ES-I3 (cell line): ENCODE results near the gene CA14.
"Not testable (repeated sequence)": the region's sequence is repeated elsewhere in the genome, so short reads cannot be mapped to it uniquely, and the experiment has no call there.

ENCODE experiments used
- H3K36me3 ChIP-seq: 2 replicates; pipeline ENCODE4 v1.6.1; 2013; ENCODE audit warnings: mild to moderate bottlenecking, low read length, control low read depth, moderate library complexity; ENCODE audit not compliant: insufficient read depth
- H3K4me1 ChIP-seq: 2 replicates; pipeline ENCODE4 v1.6.1; 2013; ENCODE audit warnings: mild to moderate bottlenecking, control low read depth, low read length; ENCODE audit not compliant: insufficient read depth
- H3K9ac ChIP-seq: 2 replicates; pipeline ENCODE4 v1.6.1; 2013; ENCODE audit warnings: low read depth, mild to moderate bottlenecking, low read length, moderate library complexity
- H3K9me3 ChIP-seq: 2 replicates; pipeline ENCODE4 v1.6.1; 2013; ENCODE audit warnings: mild to moderate bottlenecking, low read length, moderate library complexity; ENCODE audit not compliant: control insufficient read depth, insufficient read depth

CA14 gene

DNA sequence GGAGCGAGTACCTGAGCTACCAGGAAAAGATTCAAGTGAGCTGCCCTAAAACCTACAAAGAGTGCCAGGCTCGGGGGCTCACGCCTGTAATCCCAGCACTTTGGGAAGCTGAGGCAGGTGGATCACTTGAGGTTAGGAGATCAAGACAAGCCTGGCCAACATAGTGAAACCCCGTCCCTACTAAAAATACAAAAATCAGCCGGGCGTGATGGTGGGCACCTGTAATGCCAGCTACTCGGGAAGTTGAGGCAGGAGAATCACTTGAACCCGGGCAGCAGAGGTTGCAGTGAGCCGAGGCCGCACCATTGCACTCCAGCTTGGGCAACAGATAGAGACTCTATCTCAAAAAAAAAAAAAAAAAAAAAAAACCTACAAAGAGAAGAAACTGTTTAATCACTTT lies 24.7 kb upstream of the CA14 start:
- H3K4me1 ChIP-seq = peaks cover 10% of the 10 kb centered on the region
- H3K9ac ChIP-seq, H3K36me3 ChIP-seq, H3K9me3 ChIP-seq: not testable (repeated sequence)

DNA sequence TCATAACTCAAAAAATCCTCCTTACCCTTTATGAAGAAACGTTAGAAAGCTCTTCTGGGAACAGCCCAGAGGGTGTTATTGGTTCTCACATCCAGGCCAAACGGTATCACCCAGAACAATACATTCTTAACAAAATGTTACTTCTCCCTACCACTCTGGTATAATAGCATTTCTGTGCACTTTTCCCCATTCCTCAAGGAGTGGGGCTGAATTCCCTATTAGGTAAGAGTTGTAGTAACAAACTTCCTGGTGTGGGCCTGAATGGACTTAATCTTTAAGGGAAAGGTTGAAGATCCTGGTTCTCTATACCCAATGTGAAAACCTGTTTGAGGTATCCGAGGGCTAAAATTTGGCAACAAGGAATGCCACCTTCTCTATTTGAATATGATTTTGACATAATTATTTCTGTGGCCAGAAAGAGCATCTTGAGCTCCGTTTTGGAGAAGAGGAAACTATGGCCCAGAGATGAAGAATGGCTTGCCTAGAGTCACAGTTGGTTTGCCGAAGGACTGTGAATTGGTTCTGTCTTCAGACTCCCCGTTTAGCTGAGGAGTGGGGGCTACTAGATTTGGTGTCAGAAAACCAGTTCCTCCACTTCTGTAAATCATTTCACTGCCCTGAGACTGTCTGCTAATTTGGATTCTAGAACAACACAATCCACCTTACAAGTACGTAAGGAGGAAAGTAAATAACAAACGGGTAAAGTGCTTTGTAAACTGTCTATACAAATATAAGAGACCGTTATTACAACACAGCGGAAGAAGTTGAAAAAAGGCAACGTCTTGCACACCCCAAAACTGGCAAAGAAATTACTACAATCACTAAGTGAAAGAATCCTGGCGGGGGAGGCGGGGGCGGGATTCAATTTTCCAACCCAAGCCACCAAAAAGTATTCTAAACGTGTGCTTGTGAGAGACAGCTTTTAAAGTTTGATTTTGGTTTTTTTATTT lies 23.9 kb upstream of the CA14 start:
- H3K36me3 ChIP-seq = peaks cover 5% of the 10 kb centered on the region; the same call in 1 of the 2 replicates
- H3K4me1 ChIP-seq = peaks cover 10% of the 10 kb centered on the region
- peak overlapping the region; percentile 96 for H3K9ac ChIP-seq
- no peaks in the 10 kb centered on the region for H3K9me3 ChIP-seq

DNA sequence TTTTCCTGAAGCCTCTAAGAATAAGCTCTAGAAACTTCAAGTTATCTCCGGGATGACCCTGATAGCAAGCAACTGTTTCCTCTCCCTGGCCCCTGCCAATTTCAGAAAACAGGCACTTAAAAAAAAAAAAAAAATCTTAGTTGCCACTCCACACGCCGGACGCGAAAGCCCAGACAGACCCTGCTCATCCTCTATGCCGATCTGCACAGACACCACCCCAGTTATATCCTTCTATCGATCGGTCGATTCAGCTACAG lies 23.3 kb upstream of the CA14 start:
- H3K9ac ChIP-seq = peak overlapping the region; percentile 96
- H3K9me3 ChIP-seq = no peaks in the 10 kb centered on the region
- H3K4me1 ChIP-seq = peaks cover 10% of the 10 kb centered on the region
- H3K36me3 ChIP-seq = peaks cover 5% of the 10 kb centered on the region; the same call in 1 of the 2 replicates

DNA sequence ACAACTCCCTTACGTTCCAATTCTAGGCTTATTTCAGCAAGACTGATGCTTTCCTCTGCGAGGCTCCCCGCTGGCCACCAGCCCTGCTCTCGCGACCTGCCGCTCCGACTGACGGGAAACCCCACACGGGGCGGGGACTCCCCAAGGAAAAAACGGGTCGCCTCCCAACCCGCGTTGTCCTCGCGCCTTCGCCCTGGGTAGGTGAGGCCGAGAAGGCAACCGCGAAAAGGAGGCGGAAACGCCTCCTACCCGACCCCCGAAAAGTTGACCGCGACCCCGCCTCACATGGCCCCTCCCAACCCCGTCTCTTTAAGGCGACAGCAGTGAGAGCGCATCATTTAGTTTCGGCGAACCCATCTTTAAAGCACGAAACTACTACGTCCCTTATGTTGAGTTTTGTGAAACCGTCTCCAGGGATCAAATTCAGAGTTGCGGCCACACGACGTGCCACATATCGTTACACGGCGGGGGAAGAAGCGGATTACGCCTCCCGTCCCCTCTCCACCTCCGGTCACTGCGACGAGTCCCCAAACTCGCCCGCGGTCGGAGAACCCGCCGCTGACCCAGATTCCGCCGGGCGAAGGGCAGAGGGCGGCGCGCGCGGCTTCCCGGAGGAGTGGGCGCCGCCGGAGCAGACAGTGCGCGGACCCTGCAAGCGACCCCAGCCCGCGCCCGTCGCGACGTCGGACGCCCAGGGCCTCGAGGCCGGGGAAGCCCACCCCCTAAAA lies 22.8 kb upstream of the CA14 start:
- H3K9me3 ChIP-seq = no peaks in the 10 kb centered on the region; the same call in 1 of the 2 replicates
- peaks cover 5% of the 10 kb centered on the region; the same call in 1 of the 2 replicates for H3K36me3 ChIP-seq
- H3K4me1 ChIP-seq = peaks cover 10% of the 10 kb centered on the region
- H3K9ac ChIP-seq = peak overlapping the region; percentile 96

DNA sequence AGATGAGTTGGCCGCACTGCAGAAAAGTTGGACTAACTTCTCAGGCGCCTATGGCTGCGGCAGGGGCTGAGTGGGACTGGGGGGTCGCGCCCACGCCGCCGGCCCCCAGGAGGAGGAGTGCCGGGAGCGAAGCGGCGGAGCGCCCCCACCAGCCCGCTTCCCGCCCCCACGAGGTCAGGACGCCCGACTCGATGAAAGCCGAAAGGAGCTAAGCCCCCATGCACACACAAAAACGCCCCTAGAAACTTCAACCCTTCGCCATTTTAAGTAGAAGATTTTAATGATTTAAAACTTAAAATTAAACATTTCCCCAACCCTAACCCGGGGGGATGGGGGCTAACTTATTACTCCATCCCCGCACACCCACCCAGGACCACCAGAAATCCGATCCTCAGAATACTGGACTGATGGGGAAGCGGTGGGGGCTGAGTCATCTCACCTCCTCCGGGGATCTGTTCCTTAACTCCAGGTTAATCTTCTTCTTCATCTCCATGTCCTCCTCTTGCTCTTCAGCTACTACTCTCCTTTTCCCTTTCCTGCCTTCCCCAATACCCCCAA lies 22.2 kb upstream of the CA14 start:
- Histone ChIP-seq H3K9me3 (no peaks in the 10 kb centered on the region; the same call in 1 of the 2 replicates), H3K36me3 (peaks cover 5% of the 10 kb centered on the region; the same call in 1 of the 2 replicates), H3K9ac (peak overlapping the region; percentile 96), H3K4me1 (peaks cover 10% of the 10 kb centered on the region)

DNA sequence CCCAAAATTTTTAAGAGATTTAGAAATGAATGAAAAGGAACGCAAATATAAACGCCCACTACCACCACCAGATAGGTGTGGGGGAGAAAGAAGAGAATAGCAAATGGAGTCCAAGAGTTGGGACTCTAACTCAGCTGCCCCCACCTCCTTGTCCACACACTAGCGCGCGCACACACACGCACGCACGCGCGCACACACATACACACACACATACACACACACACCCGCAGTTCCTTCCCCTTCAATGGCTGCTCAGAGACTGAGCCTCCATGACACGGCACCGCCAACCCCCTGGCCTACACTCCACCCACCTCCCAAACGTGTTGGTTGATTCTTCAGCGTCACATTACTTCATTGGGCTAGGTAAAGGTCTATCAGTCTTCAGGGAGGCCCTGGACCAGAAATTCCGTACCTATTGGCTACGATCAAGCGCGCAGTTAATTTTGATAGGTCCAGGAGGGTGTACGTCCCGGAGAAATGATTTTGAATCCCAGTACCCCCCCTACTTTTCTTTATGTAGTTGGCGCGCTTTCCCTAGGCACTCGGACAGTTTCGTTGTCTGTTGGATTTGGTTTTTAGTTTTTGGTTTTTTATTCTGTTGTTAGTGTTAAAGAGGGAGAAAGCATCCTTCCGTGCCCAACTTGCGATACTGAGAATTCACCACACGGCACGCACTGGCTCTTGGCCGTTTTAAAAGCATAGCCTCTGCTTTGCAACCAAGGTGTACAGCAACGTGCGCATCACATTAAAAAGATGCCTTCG lies 21.5 kb upstream of the CA14 start, which contains the start of gene ANP32E:
Gene ANP32E, minus strand, starts transcription at position 261 of the 762 bp plus-strand sequence. CDS start 326 bp downstream, outside the sequence.
- H3K9ac ChIP-seq = peak within 1 kb of the TSS; percentile 96
- peaks cover 5% of the 10 kb centered on the region; the same call in 1 of the 2 replicates for H3K36me3 ChIP-seq
- H3K4me1 ChIP-seq = peaks cover 10% of the 10 kb centered on the region
- H3K9me3 ChIP-seq = no peaks in the 10 kb centered on the region; the same call in 1 of the 2 replicates

DNA sequence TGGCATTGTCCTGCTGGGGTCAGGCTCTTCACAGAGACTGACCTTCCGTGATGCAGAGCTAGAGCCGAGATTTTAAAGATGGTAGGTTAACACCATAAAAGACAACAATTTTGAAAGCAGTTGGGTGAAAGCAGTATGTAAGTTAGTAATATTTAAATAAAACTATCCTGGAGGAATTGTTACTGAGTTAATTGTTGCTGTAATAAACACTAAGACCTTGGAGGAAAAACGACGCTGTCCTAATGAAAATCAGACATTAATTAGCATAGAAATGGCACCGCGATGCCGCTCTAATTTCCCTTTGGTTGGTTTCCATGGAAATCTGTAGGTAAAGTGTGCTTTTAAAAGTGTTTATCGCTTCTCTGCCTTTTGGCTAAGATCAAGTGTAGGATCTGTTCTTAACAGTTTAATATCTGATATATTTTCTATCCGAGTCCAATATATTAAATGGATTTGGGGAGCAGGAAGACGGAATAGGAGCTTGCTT lies 20.9 kb upstream of the CA14 start:
- Histone ChIP-seq H3K9ac (peak overlapping the region; percentile 72), H3K9me3 (no peaks in the 10 kb centered on the region; the same call in 1 of the 2 replicates), H3K4me1 (peaks cover 10% of the 10 kb centered on the region), H3K36me3 (peaks cover 1% of the 10 kb centered on the region; the same call in 1 of the 2 replicates)

DNA sequence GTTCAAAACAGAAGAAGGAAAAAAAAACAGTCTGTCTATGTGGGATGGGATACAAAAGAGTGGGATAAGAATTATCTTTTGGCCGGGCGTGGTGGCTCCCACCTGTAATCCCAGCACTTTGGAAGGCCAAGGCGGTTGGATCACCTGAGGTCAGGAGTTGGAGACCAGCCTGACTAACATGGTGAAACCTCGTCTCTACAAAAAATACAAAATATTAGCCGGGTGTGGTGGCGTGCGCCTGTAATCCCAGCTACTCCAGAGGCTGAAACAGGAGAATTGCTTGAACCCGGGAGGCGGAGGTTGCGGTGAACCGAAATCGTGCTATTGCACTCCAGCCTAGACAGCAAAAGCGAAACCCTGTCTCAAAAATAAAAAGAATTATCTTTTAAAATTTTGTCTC lies 20.4 kb upstream of the CA14 start:
- peaks cover 10% of the 10 kb centered on the region for H3K4me1 ChIP-seq
- not testable (repeated sequence) for H3K9ac ChIP-seq, H3K9me3 ChIP-seq, H3K36me3 ChIP-seq

DNA sequence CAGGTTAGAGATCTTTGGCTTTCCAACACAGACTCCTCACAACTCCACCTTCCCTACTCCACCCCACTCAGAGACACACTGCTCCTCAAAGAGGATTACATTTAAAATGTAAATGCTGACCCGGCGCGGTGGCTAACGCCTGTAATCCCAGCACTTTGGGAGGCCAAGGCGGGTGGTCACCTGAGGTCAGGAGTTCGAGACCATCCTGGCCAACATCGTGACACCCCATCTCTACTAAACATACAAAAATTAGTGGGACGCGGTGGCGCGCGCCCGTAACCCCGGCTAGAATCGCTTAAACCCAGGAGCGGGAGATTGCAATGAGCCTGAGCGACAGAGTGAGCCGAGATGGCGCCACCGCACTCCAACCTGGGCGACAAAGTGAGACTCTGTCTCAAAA lies 19.8 kb upstream of the CA14 start:
- no peaks in the 10 kb centered on the region for H3K36me3 ChIP-seq
- H3K9me3 ChIP-seq = no peaks in the 10 kb centered on the region; the same call in 1 of the 2 replicates
- peaks cover 10% of the 10 kb centered on the region for H3K4me1 ChIP-seq
- no peak overlapping the region for H3K9ac ChIP-seq

DNA sequence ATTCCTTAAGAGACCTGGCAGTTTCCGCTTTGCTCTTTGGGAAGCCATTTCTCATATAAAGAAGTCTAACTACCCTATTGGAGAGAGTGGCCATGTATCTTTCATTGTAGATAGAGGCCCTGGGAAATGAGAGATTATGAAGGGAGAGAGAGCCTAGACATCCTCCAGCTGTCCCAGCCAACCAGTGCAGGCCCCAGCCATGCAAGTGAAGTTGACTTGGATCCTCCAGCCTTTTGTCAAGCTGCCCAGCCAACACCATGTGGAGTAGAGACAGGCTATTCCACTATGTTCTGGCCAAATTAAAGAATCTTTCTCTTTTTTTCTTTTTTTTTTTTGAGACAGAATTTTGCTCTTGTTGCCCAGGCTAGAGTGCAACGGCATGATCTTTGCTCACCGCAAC lies 14.6 kb upstream of the CA14 start:
- H3K9ac ChIP-seq = no peak overlapping the region
- H3K36me3 ChIP-seq = no peaks in the 10 kb centered on the region

DNA sequence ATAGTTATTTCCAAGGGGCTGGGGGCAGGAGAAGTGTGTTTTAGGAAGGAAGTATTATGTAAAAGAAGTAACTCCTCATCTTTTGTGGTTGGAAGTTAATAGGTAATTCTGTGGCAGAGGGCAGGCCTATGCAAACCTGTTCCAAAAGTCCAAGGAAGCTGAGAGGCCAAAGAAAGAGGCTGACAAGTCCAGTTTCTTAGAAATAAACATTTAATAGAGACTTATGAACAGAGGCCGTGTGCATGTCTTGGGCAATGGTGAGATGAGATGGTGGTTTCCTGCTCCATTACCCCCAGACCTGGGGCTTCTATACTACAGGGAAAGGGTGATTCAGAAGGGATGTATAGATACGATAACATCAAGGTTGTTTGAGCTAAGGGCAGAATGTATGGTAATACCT lies 7.6 kb upstream of the CA14 start:
- Histone ChIP-seq H3K4me1 (no peaks in the 10 kb centered on the region), H3K9me3 (no peaks in the 10 kb centered on the region), H3K9ac (no peak overlapping the region; the same call in 1 of the 2 replicates), H3K36me3 (no peaks in the 10 kb centered on the region)

More for the DNA sequence above, 14.6 kb upstream of the CA14 start:
- H3K4me1 ChIP-seq = no peaks in the 10 kb centered on the region
- no peaks in the 10 kb centered on the region; the same call in 1 of the 2 replicates for H3K9me3 ChIP-seq

DNA sequence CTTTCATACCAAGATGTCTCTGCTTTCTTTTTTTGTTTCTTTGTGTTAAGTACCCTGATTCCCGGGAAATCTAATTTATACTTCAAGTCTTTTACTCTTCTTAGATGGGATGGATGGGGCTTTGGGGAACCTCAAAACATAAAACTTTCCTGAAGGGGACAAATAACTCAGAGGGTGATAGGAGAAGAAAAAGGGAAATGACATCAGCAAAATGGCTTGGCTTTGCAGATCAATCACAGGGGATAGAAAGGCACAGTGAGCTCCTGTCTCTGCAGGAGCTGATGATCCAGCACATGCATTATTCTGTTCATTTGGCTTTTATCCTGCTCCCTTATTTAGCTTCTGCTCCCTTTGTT lies 1.4 kb upstream of the CA14 start:
- Histone ChIP-seq H3K9me3 (no peaks in the 10 kb centered on the region), H3K36me3 (no peaks in the 10 kb centered on the region), H3K9ac (peak overlapping the region; percentile 69), H3K4me1 (peaks cover 3% of the 10 kb centered on the region; the same call in 1 of the 2 replicates)

DNA sequence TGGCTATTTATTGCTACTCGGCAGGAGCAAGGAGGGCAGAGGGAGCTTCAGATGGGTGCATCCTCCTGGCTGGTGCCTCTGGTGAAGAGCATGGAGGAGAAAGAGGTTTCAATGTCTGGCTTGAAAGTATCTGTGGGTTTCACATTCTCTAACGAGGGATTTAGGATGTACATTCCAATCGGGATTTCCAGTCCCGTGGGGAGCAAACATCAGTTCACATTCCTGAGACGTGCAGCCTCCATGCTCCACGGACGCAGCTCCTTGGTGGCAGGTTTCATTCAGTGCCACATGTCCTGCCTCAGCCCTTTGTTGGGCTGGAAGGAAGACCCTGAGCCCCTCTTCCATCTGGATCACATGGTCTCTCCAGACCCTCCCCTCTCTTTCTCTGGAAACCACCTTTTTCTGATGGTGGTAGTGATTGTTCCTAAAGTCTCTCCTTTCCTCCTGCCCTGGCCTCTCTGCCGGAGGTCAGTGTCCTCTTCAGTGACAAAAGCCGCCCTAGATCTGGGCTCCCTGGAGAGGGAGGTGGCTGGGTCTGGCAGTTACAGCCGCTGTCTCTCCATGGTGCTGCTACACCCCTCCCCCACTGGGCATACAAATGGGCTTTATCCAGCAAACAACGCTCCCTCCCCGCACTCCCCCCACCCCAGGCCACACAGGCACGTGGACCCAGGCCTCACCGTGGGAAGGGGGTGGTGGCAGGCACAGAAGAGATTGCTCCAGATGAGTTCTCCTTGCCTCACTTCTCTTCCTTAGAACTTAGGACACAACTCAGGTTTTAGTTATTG lies 826 bp upstream of the CA14 start:
- Histone ChIP-seq H3K9me3 (no peaks in the 10 kb centered on the region), H3K36me3 (no peaks in the 10 kb centered on the region), H3K9ac (peak overlapping the region; percentile 69), H3K4me1 (peaks cover 3% of the 10 kb centered on the region; the same call in 1 of the 2 replicates)
